GM19463 (cell line): ENCODE measurements around the gene TSPAN31.
A peak's percentile ranks its signal among the peaks of the same experiment; 100 is the strongest.

Experiments used
- ATAC-seq: cut with Tn5 transposase; IDR thresholded peaks from one replicate; pipeline ENCODE4 v1.9.1; 2021; ENCODE audit warnings: mild to moderate bottlenecking, moderate library complexity; ENCODE audit not compliant: unreplicated experiment

Gene TSPAN31

GRCh38 chr12:57751788-57752667 is 7.2 kb downstream of the TSPAN31 start, which contains the start of gene CDK4:
Gene CDK4 (minus strand): TSS chr12:57752310. CDS start chr12:57751717, 593 bp downstream.
- ATAC-seq, result peak; percentile 60

GRCh38 chr12:57752668-57753000 is 7.8 kb downstream of the TSPAN31 start:
- ATAC-seq, result no peak

GRCh38 chr12:57753756-57754337 is 9.0 kb downstream of the TSPAN31 start:
- ATAC-seq, result no peak

GRCh38 chr12:57754411-57755193 is 9.8 kb downstream of the TSPAN31 start, which contains the start of gene MARCHF9:
Gene MARCHF9 (plus strand): TSS chr12:57755103. CDS start chr12:57755529, 426 bp downstream.
- peak; percentile 40 for ATAC-seq

- ATAC-seq, result no peak
Measured at GRCh38 chr12:57755194-57755453, 10.3 kb downstream of the TSPAN31 start.

- ATAC-seq, result no peak
Measured at GRCh38 chr12:57755454-57756372, 10.9 kb downstream of the TSPAN31 start.

GRCh38 chr12:57756406-57757341 is 11.8 kb downstream of the TSPAN31 start:
- ATAC-seq, result peak; percentile 26

GRCh38 chr12:57757771-57758170 is 12.9 kb downstream of the TSPAN31 start:
- ATAC-seq, result no peak

- no peak for ATAC-seq
Measured at GRCh38 chr12:57758552-57759359, 13.9 kb downstream of the TSPAN31 start.

GRCh38 chr12:57759360-57759980 is 14.6 kb downstream of the TSPAN31 start:
- ATAC-seq, result no peak

GRCh38 chr12:57760347-57760982 is 15.6 kb downstream of the TSPAN31 start:
- no peak for ATAC-seq

GRCh38 chr12:57761391-57761998 is 16.7 kb downstream of the TSPAN31 start:
- no peak for ATAC-seq

- no peak for ATAC-seq
Measured at GRCh38 chr12:57762463-57762862, 17.6 kb downstream of the TSPAN31 start.

- ATAC-seq, result no peak
Measured at GRCh38 chr12:57763881-57764661, 19.2 kb downstream of the TSPAN31 start.

GRCh38 chr12:57764662-57765002 is 19.8 kb downstream of the TSPAN31 start:
- peak; percentile 7 for ATAC-seq

- peak; percentile 60 for ATAC-seq
Measured at GRCh38 chr12:57765003-57765697, 20.3 kb downstream of the TSPAN31 start.
